ENCODE data around the gene NLRC3.
A peak's percentile ranks its signal among the peaks of the same experiment; 100 is the strongest.

NLRC3 gene

GRCh38 chr16:3548445-3548844, 28.8 kb downstream of the NLRC3 start:
- DNase-seq (ENCODE audit: low spot score) = no peak

- DNase-seq (ENCODE audit: low spot score) = no peak
These were observed 30.1 kb downstream of the NLRC3 start for GRCh38 chr16:3546986-3547682.

GRCh38 chr16:3542601-3543373, 34.4 kb downstream of the NLRC3 start:
- no peak for DNase-seq (ENCODE audit: low spot score)

- DNase-seq (ENCODE audit: low spot score) = no peak
These were observed 35.6 kb downstream of the NLRC3 start for GRCh38 chr16:3541527-3542155.

GRCh38 chr16:3538222-3538621, 39.0 kb downstream of the NLRC3 start:
- no peak for DNase-seq (ENCODE audit: low spot score)

- DNase-seq (ENCODE audit: low spot score) = no peak
These were observed 40.4 kb downstream of the NLRC3 start for GRCh38 chr16:3536851-3537250.

- DNase-seq (ENCODE audit: low spot score) = no peak
These were observed 40.9 kb downstream of the NLRC3 start for GRCh38 chr16:3536271-3536731.

GRCh38 chr16:3534126-3534525, 43.1 kb downstream of the NLRC3 start:
- no peak for DNase-seq (ENCODE audit: low spot score)

- DNase-seq (ENCODE audit: low spot score) = no peak
These were observed 44.5 kb downstream of the NLRC3 start for GRCh38 chr16:3532741-3533140.

- no peak for DNase-seq (ENCODE audit: low spot score)
These were observed 46.8 kb downstream of the NLRC3 start for GRCh38 chr16:3530371-3530914.

- DNase-seq (ENCODE audit: low spot score) = no peak
These were observed 48.0 kb downstream of the NLRC3 start for GRCh38 chr16:3529175-3529574.

GRCh38 chr16:3528406-3528805, 48.8 kb downstream of the NLRC3 start:
- no peak for DNase-seq (ENCODE audit: low spot score)

- peak; percentile 19 for DNase-seq (ENCODE audit: low spot score)
These were observed 49.9 kb downstream of the NLRC3 start for GRCh38 chr16:3527216-3527829.

GRCh38 chr16:3525951-3526350, 51.3 kb downstream of the NLRC3 start:
- no peak for DNase-seq (ENCODE audit: low spot score)

- DNase-seq (ENCODE audit: low spot score) = no peak
These were observed 53.9 kb downstream of the NLRC3 start for GRCh38 chr16:3523281-3523680.

GRCh38 chr16:3520841-3521240, 56.4 kb downstream of the NLRC3 start:
- DNase-seq (ENCODE audit: low spot score) = no peak

GRCh38 chr16:3520413-3520812, 56.8 kb downstream of the NLRC3 start:
- DNase-seq (ENCODE audit: low spot score) = no peak

GRCh38 chr16:3519581-3519980, 57.6 kb downstream of the NLRC3 start:
- no peak for DNase-seq (ENCODE audit: low spot score)

- DNase-seq (ENCODE audit: low spot score) = no peak
These were observed 58.2 kb downstream of the NLRC3 start for GRCh38 chr16:3518986-3519348.

GRCh38 chr16:3518292-3518985, 58.8 kb downstream of the NLRC3 start:
- DNase-seq (ENCODE audit: low spot score) = no peak

GRCh38 chr16:3515897-3516296, 61.3 kb downstream of the NLRC3 start:
- no peak for DNase-seq (ENCODE audit: low spot score)

- no peak for DNase-seq (ENCODE audit: low spot score)
These were observed 62.6 kb downstream of the NLRC3 start for GRCh38 chr16:3514621-3515020.

All from putamen (tissue), 1 donor.